ENCODE results near the gene KIF1B. TPM values are rescaled to one million over a fixed set of nuclear protein-coding genes. Genes with fewer than 3 reads are reported as not detected.

The KIF1B gene
- total RNA-seq, 1 experiment from 2014 or later = 69.5 TPM

- Histone ChIP-seq H3K4me1 (ENCODE audit: insufficient read depth, low read length, poor library complexity, severe bottlenecking) (no peaks in the 10 kb centered on the region), H3K36me3 (ENCODE audit: insufficient read depth, low read length, poor library complexity, severe bottlenecking) (no peaks in the 10 kb centered on the region), H3K9me3 (ENCODE audit: low read depth, low read length, poor library complexity, severe bottlenecking) (no peaks in the 10 kb centered on the region), H3K4me3 (ENCODE audit: low read depth, low read length, poor library complexity, severe bottlenecking) (no peak overlapping the region), H3K27me3 (replicated peaks; ENCODE audit: insufficient read depth, low read depth, low read length, poor library complexity) (no peaks in the 10 kb centered on the region), H3K27ac (ENCODE audit: low read depth, low read length, poor library complexity, severe bottlenecking) (no peak overlapping the region)
- intact Hi-C loops (cut with micrococcal nuclease; ENCODE audit: unreplicated experiment) = no loop called here
- no TSS peak for BruUV-seq (replicated peaks)
- POLR2A ChIA-PET (ENCODE audit: low non-redundant PET) = no interaction called here
- TF ChIP-seq CTCF (conservative IDR thresholded peaks at IDR 0.05; ENCODE audit: low read depth, low read length) (no peak), EZH2 (IDR thresholded peaks at IDR 0.05; ENCODE audit: borderline replicate concordance, low read depth, low read length, poor library complexity, severe bottlenecking) (no peak)
- no peak for DNase-seq (ENCODE audit: low spot score)
- CTCF ChIA-PET = no interaction called here
Observed at GRCh38 chr1:10193288-10193687, 17.1 kb upstream of the KIF1B start.

GRCh38 chr1:10195570-10195969 lies 14.8 kb upstream of the KIF1B start:
- no peaks in the 10 kb centered on the region for H3K4me1 ChIP-seq (ENCODE audit: insufficient read depth, low read length, poor library complexity, severe bottlenecking)
- H3K36me3 ChIP-seq (ENCODE audit: insufficient read depth, low read length, poor library complexity, severe bottlenecking) = no peaks in the 10 kb centered on the region
- CTCF ChIA-PET = no interaction called here
- DNase-seq (ENCODE audit: low spot score) = no peak
- H3K4me3 ChIP-seq (ENCODE audit: low read depth, low read length, poor library complexity, severe bottlenecking) = no peak overlapping the region
- H3K27me3 ChIP-seq (replicated peaks; ENCODE audit: insufficient read depth, low read depth, low read length, poor library complexity) = no peaks in the 10 kb centered on the region
- no TSS peak for BruUV-seq (replicated peaks)
- POLR2A ChIA-PET (ENCODE audit: low non-redundant PET) = no interaction called here
- intact Hi-C loops (cut with micrococcal nuclease; ENCODE audit: unreplicated experiment) = no loop called here
- no peak for TF ChIP-seq EZH2 (IDR thresholded peaks at IDR 0.05; ENCODE audit: borderline replicate concordance, low read depth, low read length, poor library complexity, severe bottlenecking)
- no peak for TF ChIP-seq CTCF (conservative IDR thresholded peaks at IDR 0.05; ENCODE audit: low read depth, low read length)
- H3K27ac ChIP-seq (ENCODE audit: low read depth, low read length, poor library complexity, severe bottlenecking) = no peak overlapping the region
- no peaks in the 10 kb centered on the region for H3K9me3 ChIP-seq (ENCODE audit: low read depth, low read length, poor library complexity, severe bottlenecking)

- no peak for DNase-seq (ENCODE audit: low spot score)
- Histone ChIP-seq H3K4me1 (ENCODE audit: insufficient read depth, low read length, poor library complexity, severe bottlenecking) (no peaks in the 10 kb centered on the region), H3K36me3 (ENCODE audit: insufficient read depth, low read length, poor library complexity, severe bottlenecking) (no peaks in the 10 kb centered on the region), H3K4me3 (ENCODE audit: low read depth, low read length, poor library complexity, severe bottlenecking) (no peak overlapping the region), H3K27ac (ENCODE audit: low read depth, low read length, poor library complexity, severe bottlenecking) (no peak overlapping the region), H3K9me3 (ENCODE audit: low read depth, low read length, poor library complexity, severe bottlenecking) (no peaks in the 10 kb centered on the region), H3K27me3 (replicated peaks; ENCODE audit: insufficient read depth, low read depth, low read length, poor library complexity) (no peaks in the 10 kb centered on the region)
- BruUV-seq (replicated peaks) = no TSS peak
- POLR2A ChIA-PET (ENCODE audit: low non-redundant PET) = no interaction called here
- CTCF ChIA-PET = no interaction called here
- TF ChIP-seq CTCF (conservative IDR thresholded peaks at IDR 0.05; ENCODE audit: low read depth, low read length) = no peak
- TF ChIP-seq EZH2 (IDR thresholded peaks at IDR 0.05; ENCODE audit: borderline replicate concordance, low read depth, low read length, poor library complexity, severe bottlenecking) = no peak
- intact Hi-C loops (cut with micrococcal nuclease; ENCODE audit: unreplicated experiment) = no loop called here
Observed at GRCh38 chr1:10196976-10197375, 13.4 kb upstream of the KIF1B start.
